ENCODE data around the gene SPATA20.

GRCh38 chr17:50513495-50513894 is 33.5 kb upstream of the SPATA20 start:
- no peak for TF ChIP-seq CTCF (conservative IDR thresholded peaks at IDR 0.05; ENCODE audit: low read length)
- TF ChIP-seq EZH2phosphoT487 (IDR thresholded peaks at IDR 0.05; ENCODE audit: borderline replicate concordance, low read depth, low read length): no peak

Measured in OCI-LY7 (cell line).